ENCODE measurements around the gene DISC1. TPM values are rescaled to one million over a fixed set of nuclear protein-coding genes. Genes with fewer than 3 reads are reported as not detected.

Gene DISC1
- total RNA-seq, 1 experiment from 2014 or later: 3.3 TPM

DNA sequence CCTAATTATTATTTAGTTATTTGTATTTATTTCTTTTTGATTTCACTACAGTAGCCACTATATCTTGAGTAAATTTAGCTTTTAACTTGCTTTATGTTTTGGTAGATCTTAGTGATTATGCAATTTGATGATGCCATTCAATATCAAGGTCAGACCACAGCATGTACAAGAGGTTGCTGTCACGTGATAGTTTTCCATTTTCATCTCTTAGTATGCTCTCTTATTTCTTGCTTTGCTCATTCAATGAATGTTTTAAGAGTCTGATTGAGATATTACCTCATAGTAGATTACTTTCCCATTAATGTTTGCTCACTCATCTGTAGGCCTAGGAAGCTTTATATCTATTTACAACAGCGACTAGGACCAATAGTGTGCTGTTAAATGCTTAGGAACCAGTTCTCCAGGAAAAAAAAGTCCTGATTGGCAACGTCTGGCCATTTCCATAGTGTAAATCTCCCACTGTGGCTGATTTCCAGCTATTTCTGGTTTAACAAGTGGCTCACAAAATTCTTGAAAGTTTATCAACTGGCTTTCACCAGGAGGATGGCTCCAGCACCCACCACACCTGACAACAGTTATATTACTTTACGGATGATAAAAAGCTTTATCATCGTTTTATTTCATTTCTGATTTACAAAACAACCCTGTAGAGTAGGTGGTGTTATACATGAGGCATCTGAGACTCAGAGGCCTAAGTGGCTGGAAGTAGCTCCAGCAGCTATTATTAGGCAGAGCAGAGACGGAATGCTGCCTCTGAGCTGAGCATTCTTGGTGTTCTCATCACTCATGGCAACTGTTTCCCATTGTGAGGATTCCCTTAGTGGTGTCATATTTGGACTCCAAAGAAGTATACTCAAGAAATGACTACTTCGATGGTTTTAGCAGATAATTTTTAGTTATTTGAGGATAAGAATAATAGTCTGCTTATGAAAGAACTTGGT is 235.2 kb downstream of the DISC1 start:
- no peaks in the 10 kb centered on the region for H3K27me3 ChIP-seq (replicated peaks)
- peaks cover 16% of the 10 kb centered on the region for H3K4me1 ChIP-seq (replicated peaks)
- H3K4me3 ChIP-seq: no peak overlapping the region
- no peak overlapping the region for H3K27ac ChIP-seq
- no peaks in the 10 kb centered on the region for H3K36me3 ChIP-seq
- no peak for DNase-seq (ENCODE audit: low read depth in 1 of 2, low spot score in 2 of 2)
- H3K9me3 ChIP-seq (replicated peaks): no peaks in the 10 kb centered on the region

DNA sequence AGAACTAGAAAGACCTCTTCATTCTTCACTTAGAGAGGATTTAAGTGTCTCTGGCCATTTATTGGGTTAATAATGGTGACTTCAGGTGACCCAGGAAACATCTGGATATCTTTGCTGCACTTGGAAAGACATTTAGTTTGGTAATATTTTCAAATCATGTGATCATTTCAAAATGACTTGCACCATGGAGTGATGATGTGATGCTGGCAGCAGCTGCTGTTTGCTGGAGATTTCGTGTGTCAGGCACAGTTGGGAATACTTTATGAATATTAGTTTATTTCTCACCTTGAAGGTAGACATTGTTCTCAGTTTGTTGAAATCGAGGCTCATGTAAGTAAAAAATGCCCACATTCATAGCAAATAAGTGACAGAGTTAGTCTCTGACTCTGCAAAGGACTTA is 236.0 kb downstream of the DISC1 start:
- Histone ChIP-seq H3K9me3 (replicated peaks) (no peaks in the 10 kb centered on the region), H3K36me3 (no peaks in the 10 kb centered on the region), H3K4me3 (no peak overlapping the region), H3K27ac (no peak overlapping the region), H3K27me3 (replicated peaks) (no peaks in the 10 kb centered on the region), H3K4me1 (replicated peaks) (peaks cover 24% of the 10 kb centered on the region)
- DNase-seq (ENCODE audit: low read depth in 1 of 2, low spot score in 2 of 2): no peak

- no peak for DNase-seq (ENCODE audit: low read depth in 1 of 2, low spot score in 2 of 2)
- Histone ChIP-seq H3K27ac (no peak overlapping the region), H3K9me3 (replicated peaks) (no peaks in the 10 kb centered on the region), H3K4me1 (replicated peaks) (peaks cover 30% of the 10 kb centered on the region), H3K27me3 (replicated peaks) (no peaks in the 10 kb centered on the region), H3K36me3 (no peaks in the 10 kb centered on the region), H3K4me3 (no peak overlapping the region)
Measured at GRCh38 chr1:231865331-231865730, 238.7 kb downstream of the DISC1 start.

GRCh38 chr1:231866392-231867331 is 240.1 kb downstream of the DISC1 start:
- DNase-seq (ENCODE audit: low read depth in 1 of 2, low spot score in 2 of 2): peak; percentile 61 to 69
- H3K4me1 ChIP-seq (replicated peaks): peaks cover 35% of the 10 kb centered on the region
- no peaks in the 10 kb centered on the region for H3K27me3 ChIP-seq (replicated peaks)
- no peaks in the 10 kb centered on the region for H3K9me3 ChIP-seq (replicated peaks)
- no peak overlapping the region for H3K4me3 ChIP-seq
- peak overlapping the region; percentile 10; the same call in 1 of the 2 replicates for H3K27ac ChIP-seq
- H3K36me3 ChIP-seq: no peaks in the 10 kb centered on the region

DNA sequence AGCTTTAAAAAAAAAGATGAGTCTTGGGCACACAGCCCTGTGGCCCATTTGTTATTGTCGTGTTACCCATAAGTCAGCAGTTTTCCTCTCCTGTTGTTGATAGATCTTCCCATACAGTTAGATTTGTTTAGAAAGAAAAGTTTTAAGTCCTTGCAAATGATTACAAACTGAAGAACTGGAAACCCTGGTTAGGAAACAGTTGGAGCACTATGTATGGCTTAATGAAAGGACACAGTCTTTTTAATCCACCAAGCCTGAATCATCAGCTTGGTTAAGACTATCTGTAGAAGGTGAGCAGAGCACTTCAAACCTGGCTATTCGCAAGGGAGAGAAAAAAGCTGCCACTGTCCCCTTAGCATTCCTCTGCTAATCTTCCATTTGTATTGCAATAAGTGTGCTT is 241.0 kb downstream of the DISC1 start:
- peaks cover 43% of the 10 kb centered on the region for H3K4me1 ChIP-seq (replicated peaks)
- H3K27me3 ChIP-seq (replicated peaks): no peaks in the 10 kb centered on the region
- no peaks in the 10 kb centered on the region for H3K36me3 ChIP-seq
- H3K9me3 ChIP-seq (replicated peaks): no peaks in the 10 kb centered on the region
- peak in 1 of 2 experiments; percentile 43 for DNase-seq (ENCODE audit: low read depth in 1 of 2, low spot score in 2 of 2)
- H3K27ac ChIP-seq: no peak overlapping the region
- H3K4me3 ChIP-seq: no peak overlapping the region

DNA sequence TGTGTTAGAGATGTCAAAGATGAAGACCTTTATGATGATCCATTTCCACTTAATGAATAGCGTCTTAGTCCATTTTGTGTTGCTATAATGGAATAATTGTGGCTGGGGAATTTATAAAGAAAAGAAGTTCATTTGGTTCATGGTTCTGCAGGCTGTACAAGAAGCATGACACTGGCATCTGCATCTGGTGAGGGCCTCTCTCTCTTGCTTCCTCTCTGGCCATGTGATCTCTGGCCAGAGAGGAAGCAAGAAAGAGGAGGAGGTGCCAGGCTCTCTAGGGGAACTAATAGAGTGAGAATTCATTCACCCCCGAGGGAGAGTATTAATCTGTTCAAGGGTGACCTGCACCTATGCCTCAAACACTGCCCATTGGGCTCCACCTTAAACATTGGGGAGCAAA is 242.8 kb downstream of the DISC1 start:
- H3K4me3 ChIP-seq: no peak overlapping the region
- no peak for DNase-seq (ENCODE audit: low read depth in 1 of 2, low spot score in 2 of 2)
- peaks cover 52% of the 10 kb centered on the region for H3K4me1 ChIP-seq (replicated peaks)
- no peaks in the 10 kb centered on the region for H3K27me3 ChIP-seq (replicated peaks)
- H3K9me3 ChIP-seq (replicated peaks): no peaks in the 10 kb centered on the region
- no peak overlapping the region for H3K27ac ChIP-seq
- H3K36me3 ChIP-seq: no peaks in the 10 kb centered on the region

DNA sequence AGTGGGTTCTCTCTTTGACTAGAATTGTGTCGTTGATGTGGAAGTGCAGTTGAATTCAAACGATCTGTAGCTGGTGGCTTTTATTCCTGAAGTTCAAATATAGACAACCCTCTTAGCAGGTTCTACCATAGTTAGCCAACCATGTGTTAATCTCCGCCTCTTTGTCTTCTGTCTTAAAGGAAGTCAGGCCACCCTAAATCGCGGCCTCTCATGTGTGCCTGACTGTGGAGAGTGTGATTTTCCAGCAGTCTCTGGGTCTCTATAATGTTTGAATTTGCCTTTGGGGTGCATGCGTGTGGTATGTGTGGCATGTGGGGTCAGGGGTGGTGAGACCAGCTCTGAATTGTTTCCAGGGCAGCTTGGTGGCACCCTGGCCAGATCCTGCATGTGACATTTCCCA is 244.9 kb downstream of the DISC1 start:
- Histone ChIP-seq H3K4me3 (no peak overlapping the region), H3K9me3 (replicated peaks) (no peaks in the 10 kb centered on the region; the same call in 1 of the 2 replicates), H3K4me1 (replicated peaks) (peaks cover 40% of the 10 kb centered on the region), H3K27ac (peak overlapping the region; percentile 53), H3K36me3 (no peaks in the 10 kb centered on the region), H3K27me3 (replicated peaks) (no peaks in the 10 kb centered on the region)
- DNase-seq (ENCODE audit: low read depth in 1 of 2, low spot score in 2 of 2): no peak

GRCh38 chr1:231871878-231872277 is 245.3 kb downstream of the DISC1 start:
- Histone ChIP-seq H3K27ac (peak overlapping the region; percentile 53), H3K4me1 (replicated peaks) (peaks cover 36% of the 10 kb centered on the region), H3K4me3 (no peak overlapping the region), H3K36me3 (no peaks in the 10 kb centered on the region), H3K9me3 (replicated peaks) (no peaks in the 10 kb centered on the region; the same call in 1 of the 2 replicates), H3K27me3 (replicated peaks) (no peaks in the 10 kb centered on the region)
- peak in 1 of 2 experiments; percentile 11 for DNase-seq (ENCODE audit: low read depth in 1 of 2, low spot score in 2 of 2)

GRCh38 chr1:231872461-231872910 is 245.9 kb downstream of the DISC1 start:
- Histone ChIP-seq H3K27me3 (replicated peaks) (no peaks in the 10 kb centered on the region), H3K9me3 (replicated peaks) (no peaks in the 10 kb centered on the region; the same call in 1 of the 2 replicates), H3K36me3 (no peaks in the 10 kb centered on the region), H3K27ac (peak overlapping the region; percentile 53), H3K4me3 (no peak overlapping the region), H3K4me1 (replicated peaks) (peaks cover 29% of the 10 kb centered on the region)
- peak in 1 of 2 experiments; percentile 72 for DNase-seq (ENCODE audit: low read depth in 1 of 2, low spot score in 2 of 2)

DNA sequence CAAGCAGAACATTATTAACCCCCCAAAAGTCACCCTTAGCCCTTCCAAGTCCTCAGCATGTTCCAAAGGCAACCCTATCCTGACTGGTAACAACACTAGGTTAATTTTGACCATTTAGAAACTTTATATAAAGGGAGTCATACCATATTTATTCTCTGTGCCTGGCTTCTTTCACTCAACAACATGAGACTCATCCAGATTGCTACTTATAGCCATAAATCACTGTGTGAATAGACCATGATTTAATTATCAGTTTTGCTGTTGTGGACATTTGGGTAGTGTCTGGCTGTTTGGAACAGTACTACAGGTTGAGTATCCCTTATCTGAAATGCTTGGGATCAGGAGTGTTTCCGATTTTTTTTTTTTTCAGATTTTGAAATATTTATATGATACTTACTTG is 252.1 kb downstream of the DISC1 start:
- Histone ChIP-seq H3K9me3 (replicated peaks) (no peaks in the 10 kb centered on the region; the same call in 1 of the 2 replicates), H3K4me3 (no peak overlapping the region), H3K36me3 (no peaks in the 10 kb centered on the region), H3K4me1 (replicated peaks) (no peaks in the 10 kb centered on the region), H3K27me3 (replicated peaks) (no peaks in the 10 kb centered on the region), H3K27ac (no peak overlapping the region)
- no peak for DNase-seq (ENCODE audit: low read depth in 1 of 2, low spot score in 2 of 2)

- H3K27me3 ChIP-seq (replicated peaks): no peaks in the 10 kb centered on the region
- no peak overlapping the region for H3K27ac ChIP-seq
- H3K4me1 ChIP-seq (replicated peaks): no peaks in the 10 kb centered on the region
- no peak overlapping the region for H3K4me3 ChIP-seq
- no peak for DNase-seq (ENCODE audit: low read depth in 1 of 2, low spot score in 2 of 2)
- no peaks in the 10 kb centered on the region for H3K36me3 ChIP-seq
- no peaks in the 10 kb centered on the region; the same call in 1 of the 2 replicates for H3K9me3 ChIP-seq (replicated peaks)
Measured at GRCh38 chr1:231879296-231879695, 252.7 kb downstream of the DISC1 start.

GRCh38 chr1:231882333-231882732 is 255.7 kb downstream of the DISC1 start:
- Histone ChIP-seq H3K9me3 (replicated peaks) (no peaks in the 10 kb centered on the region), H3K27ac (no peak overlapping the region), H3K4me3 (no peak overlapping the region), H3K27me3 (replicated peaks) (no peaks in the 10 kb centered on the region), H3K36me3 (no peaks in the 10 kb centered on the region), H3K4me1 (replicated peaks) (peaks cover 18% of the 10 kb centered on the region)
- DNase-seq (ENCODE audit: low read depth in 1 of 2, low spot score in 2 of 2): no peak

DNA sequence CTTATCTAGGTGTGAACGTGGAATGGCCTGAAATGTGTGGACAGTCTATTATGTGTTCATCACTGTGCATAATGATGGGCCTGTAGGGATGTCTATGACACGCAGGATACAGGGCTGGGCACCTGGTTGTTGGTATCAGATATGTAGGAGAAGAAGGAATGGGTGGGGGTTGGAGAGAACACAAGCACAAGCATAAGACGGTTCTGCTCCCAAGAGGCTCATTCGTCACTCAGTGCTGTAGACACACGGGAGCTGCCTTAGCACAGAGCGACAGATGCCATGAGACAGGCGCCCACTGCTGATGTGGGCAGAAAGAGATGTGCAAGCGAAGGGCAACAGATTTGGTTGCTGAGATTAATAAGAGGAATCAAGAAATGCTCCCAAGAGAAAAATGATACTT is 256.2 kb downstream of the DISC1 start:
- H3K4me3 ChIP-seq: no peak overlapping the region
- no peaks in the 10 kb centered on the region for H3K27me3 ChIP-seq (replicated peaks)
- H3K4me1 ChIP-seq (replicated peaks): peaks cover 18% of the 10 kb centered on the region
- DNase-seq (ENCODE audit: low read depth in 1 of 2, low spot score in 2 of 2): no peak
- no peaks in the 10 kb centered on the region for H3K9me3 ChIP-seq (replicated peaks)
- no peaks in the 10 kb centered on the region for H3K36me3 ChIP-seq
- H3K27ac ChIP-seq: no peak overlapping the region
